NCI-H1105 treated with DMSO at 0.1 percent for 48 hours (cell line): ENCODE measurements around the gene LRRC45.
"Not testable (repeated sequence)": the region's sequence is repeated elsewhere in the genome, so short reads cannot be mapped to it uniquely, and the experiment has no call there.

Experiments used
- DNase-seq: peaks from one replicate; lab custom pipeline; 2025; lab: John Stamatoyannopoulos, UW

The LRRC45 gene

GRCh38 chr17:82035488-82035887 lies 12.4 kb downstream of the LRRC45 start:
- no peak for DNase-seq

DNA sequence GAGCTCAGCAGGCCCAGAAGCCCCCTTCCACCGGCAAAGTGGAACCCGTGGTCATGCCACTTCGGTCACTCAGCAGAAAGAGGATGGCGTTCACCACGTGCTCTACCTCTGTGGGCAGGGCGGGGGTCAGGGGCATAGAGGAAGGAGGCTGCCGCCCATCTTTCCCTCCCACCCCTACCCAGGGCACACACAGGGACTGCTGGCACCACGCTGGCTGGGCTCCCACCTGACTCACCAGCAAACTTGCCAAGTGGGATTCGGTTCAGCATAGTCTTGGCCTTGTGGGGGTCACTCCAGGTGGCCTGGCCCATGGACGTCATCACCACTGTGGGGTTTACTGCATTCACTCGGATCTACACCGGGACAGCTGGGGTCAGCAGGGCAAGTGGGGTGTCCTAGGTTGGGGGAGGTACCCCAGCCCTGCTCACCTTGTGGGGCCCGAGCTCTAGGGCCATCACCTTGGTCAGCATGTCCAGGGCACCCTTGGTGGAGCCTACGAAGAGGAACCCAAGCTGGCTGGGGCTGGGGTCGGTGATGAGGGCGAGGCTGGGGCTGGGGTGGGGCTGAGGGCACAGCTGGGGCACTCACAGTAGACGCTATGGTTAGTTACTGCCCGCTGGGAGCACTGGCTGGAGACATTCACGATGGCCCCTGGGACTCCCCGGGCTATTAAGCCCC lies 13.0 kb downstream of the LRRC45 start:
- no peak for DNase-seq

DNA sequence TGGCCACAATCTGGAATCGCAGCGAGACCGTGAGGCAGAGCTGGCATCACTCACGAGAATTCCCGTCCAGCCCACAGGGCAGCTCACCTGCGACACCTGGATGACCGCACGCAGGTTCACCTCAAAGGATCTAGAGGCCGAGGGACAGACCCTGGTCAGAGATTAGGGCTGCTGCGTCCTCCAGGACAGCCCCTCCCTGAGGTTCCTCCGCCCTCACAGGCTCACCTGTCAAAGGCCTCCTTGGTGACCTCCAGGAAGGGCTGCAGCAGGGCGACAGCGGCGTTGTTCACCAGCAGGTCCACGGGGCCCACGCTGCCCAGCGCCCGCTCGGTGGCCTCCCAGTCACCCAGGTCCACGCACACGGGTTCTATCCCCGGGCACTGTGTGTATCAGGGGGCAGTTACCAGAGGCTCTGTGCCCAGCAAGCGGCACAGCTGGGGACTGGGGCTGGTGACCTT lies 13.6 kb downstream of the LRRC45 start:
- DNase-seq, result no peak

DNA sequence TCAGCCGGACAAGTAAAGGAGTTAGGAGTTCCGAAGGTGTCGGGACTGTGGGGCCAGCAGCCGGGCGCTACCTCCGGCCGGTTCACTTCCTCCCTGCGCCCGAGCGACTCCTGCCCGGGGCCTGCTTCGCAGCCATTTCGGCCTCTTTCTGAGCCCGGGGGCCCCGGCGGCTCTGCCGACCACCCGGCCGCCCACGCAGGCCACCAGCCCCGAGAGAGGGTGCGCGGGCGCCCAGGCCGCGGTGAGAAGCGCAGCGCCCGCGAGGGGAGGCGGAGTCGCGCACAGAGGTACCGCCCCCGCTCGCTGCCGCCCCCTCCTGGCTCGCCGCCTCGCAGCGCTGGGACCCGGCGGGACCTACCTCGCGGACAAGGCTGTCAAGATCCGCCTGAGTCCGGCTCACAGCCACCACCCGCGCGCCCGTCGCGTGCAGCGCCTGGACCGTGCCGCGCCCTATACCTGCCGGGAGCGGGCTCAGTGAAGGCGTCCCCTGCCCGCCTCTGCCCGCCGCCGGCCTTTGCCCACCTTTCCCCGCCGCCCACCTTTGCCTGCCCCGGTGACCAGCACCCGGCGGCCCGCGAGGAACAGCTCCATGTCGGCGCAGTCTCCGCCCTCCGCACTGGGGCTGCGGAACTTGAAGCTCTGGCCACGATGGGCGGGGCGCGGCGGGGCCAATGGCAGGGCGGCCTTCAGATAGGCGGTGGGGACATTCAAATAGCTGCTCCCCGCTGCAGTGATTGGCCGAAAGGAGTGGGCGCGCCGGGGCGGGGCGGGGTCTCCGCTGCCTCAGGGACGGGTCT lies 14.2 kb downstream of the LRRC45 start, which contains the start of gene DCXR:
Gene DCXR, minus strand, starts transcription at position 606 of the 797 bp plus-strand sequence. Its CDS starts 15 bp downstream, at position 591.
- DNase-seq, result peak; percentile 92

- no peak for DNase-seq
Observed at GRCh38 chr17:82037889-82038195, 14.7 kb downstream of the LRRC45 start.

DNA sequence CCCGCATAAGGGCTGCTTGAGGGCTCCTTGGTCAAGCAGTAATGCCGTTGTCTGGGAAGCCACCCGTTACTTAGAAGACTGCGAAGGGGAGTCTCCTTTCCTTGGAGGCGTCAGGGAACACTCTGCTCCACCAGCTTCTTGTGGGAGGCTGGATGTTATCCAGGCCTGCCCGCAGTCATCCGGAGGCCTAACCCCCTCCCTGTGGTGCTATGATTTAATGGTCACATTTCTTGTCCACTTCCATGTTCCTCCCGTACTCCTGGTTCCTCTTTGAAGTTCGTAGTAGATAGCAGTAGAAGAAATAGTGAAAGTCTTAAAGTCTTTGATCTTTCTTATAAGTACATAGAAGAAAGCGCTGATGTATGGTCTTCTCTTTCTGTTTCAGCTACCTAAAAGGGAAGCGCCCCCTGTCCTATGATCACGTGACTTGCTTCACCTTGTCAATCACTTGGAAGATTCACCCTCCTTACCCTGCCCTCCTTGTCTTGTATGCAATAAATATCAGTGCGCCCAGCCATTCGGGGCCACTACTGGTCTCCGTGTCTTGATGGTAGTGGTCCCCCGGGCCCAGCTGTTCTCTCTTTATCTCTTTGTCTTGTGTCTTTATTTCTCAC lies 15.8 kb downstream of the LRRC45 start:
- DNase-seq, result not testable (repeated sequence)

DNA sequence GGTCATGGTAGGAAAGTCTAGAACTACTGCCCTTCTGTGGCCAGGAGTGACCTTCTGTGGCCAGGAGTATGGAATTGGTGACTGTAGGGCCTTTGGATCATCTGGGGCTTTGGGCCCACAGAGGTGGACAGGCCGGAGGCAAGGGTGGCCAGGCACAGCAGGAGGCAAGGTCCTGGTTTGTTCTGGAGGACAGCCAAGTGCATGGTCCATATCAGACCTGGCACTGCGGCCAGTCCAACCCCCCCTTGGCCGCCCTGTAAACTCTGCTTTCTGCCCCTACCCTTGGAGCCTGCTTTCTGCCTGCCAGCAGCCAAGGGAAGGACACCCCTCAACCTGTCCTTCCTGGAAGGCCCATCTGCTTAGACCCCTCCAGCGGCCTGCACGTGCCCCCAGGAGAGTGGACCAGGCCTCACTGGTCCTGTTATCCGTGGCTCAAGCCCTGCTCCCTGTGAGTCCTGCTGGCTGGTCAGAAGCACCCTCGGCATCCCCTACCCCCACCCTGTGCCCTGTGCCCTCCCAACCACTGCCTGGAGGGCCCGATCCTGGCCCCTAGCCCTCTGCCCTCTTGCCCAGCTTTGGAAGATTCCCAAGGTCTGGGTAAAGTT lies 16.7 kb downstream of the LRRC45 start:
- DNase-seq, result no peak

GRCh38 chr17:82041144-82041814 lies 18.2 kb downstream of the LRRC45 start:
- DNase-seq, result no peak

GRCh38 chr17:82042649-82043048 lies 19.5 kb downstream of the LRRC45 start:
- DNase-seq, result no peak

- no peak for DNase-seq
Observed at GRCh38 chr17:82043507-82043906, 20.4 kb downstream of the LRRC45 start.

DNA sequence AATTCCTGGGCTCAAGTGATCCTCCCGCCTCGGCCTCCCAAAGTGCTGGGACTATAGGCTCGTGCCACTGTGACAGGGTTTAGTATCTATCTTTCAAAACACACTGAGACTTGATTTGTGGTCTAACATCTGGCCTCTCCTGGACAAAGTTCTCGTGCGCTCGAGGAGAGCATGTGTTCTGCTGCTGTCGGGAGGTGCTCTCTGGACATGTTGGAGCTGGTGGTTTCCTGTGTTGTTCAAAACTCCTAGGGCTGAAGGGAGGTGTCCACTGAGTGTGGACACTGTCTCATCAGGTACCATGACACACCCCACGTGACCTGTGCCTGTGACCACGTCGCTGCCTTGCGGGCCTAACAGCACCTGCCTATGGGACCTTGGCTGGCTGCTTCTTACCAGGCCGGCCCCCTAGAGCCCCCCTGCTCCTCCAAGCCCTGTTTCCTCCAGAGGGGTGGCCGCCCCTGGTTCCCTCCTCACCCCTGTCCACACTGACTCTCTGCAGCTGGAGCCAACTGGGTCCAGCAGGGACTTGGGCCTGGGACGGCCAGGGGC lies 22.9 kb downstream of the LRRC45 start:
- DNase-seq, result no peak

GRCh38 chr17:82046903-82047302 lies 23.8 kb downstream of the LRRC45 start:
- no peak for DNase-seq

DNA sequence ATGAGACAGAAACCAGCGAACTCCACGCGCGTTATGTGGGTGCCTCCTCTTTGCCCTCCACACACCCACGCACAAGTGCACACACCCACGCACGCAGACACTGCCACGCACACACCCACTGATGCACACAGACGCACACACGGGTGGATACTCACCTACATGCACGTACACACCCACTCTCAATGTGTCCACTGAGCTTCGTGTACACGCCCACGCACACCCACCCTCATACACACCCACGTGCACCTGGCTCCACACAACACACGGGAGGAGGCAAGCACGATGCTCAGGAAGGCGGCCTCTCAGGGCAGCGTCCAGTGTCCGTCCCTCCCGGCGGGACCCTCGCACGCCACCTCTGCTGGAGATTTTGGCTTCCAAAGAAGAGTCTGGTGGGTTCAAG lies 24.3 kb downstream of the LRRC45 start:
- no peak for DNase-seq

DNA sequence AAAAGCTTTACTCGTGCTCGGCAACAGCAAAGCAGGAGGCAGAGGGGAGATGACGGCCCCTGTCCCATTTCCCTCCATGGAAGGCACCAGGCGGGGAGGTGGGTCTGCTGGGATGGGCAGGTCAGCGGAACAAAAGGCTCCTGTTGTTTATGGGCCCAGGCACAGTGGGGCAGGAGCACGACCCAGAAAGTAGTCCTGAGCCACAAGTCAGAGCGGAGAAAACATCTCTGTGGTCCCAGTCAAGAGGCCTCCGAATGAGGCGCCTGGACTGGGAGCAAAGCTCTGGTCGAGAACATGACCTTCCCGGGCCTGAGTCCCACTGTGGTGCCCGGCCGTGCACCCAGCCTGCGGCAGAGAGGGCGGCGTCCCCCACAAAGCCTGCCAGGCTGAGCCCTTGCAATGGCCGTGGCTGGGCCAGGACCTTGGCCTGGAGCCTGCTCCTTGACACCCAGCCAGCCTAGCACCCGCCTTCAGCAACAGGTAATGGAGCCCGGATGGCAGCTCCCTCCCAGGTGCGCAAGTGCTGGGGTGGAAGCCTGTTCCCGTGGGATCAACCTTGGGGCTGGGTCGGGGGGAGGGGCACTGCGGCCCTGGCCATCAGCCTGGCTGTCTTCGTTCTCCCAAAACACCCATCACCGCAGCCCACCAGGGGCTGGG lies 24.9 kb downstream of the LRRC45 start:
- DNase-seq, result no peak

- DNase-seq, result no peak
Observed at GRCh38 chr17:82048571-82048971, 25.5 kb downstream of the LRRC45 start.

- DNase-seq, result no peak
Observed at GRCh38 chr17:82049106-82049505, 26.0 kb downstream of the LRRC45 start.

GRCh38 chr17:82049521-82049971 lies 26.4 kb downstream of the LRRC45 start:
- no peak for DNase-seq

DNA sequence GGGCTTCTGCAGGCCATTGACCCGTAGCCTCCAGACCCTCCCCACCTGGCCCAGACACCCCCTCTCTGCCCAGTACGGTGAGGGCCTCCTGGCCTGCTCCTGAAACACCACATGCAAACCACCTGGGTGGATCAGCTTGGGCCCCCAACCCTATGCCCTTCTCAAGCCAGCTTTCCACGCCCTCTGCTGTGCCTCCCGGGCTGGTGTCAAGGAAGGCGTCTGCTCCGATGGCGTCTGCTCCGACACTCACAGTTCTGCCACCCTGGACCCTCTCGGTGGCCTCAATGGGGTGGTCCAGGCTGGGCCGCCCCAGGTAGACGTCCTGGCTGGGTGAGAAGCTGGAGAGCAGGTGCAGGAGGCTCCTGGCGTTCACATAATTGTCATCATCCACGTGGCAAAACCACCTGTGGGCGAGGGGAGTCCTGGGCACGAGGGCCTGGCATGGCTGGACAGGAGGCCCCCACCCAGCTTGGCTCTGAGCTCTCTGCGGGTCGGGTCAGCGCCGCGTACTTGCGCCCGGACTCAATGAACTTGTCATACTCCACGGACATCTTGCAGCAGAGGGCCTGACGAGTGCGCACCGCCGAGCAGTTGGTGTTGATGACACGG lies 27.2 kb downstream of the LRRC45 start:
- DNase-seq, result no peak

DNA sequence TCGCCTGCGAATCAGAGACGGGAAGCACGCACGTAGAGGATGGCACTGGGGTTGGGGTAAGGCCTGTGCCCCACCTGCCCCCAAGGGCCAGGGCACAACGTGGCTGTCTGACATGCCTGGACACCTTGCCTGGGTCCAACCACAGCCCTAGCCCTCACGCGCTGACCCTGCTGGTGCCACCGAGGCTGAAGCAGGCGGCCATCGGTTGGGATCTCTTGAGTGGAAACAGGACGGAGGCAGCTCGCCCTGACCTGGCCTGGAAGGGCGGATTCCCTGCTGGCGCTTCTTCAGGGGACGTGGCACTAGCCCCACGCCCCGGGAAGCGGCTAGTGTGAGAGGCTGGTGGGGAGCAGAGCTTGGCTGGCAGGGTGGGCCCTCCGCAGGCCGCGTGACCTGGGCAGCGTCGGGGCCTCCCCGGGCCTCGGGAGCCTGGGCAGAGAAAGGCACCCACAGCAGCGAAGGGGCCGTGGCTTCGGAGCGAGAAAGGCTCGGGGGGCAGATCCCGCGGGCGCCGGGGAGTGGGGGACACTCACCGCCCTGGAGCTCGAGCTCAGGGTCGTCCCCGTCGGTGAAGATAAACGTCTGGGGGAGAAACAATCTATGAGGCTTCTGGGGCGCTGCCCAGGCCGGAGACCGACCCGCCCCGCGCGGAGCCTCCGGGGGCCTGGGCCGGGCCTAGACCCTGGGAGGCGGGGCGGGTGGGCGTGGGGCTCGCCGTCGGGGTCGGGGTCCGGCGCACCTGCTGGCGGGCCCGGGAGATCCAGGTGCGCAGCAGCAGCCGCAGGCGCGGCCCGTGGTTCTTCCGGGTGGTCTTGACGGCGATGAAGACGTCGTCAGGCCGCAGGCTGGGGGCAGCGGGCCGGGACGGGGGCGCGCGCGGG lies 27.9 kb downstream of the LRRC45 start:
- no peak for DNase-seq
